HG03342 (cell line): ENCODE results near the gene CCDC80.
"Not testable (repeated sequence)": the region's sequence is repeated elsewhere in the genome, so short reads cannot be mapped to it uniquely, and the experiment has no call there.

ENCODE experiments used
- ATAC-seq: cut with Tn5 transposase; IDR thresholded peaks from one replicate; pipeline ENCODE4 v1.9.1; 2021; ENCODE audit warnings: mild to moderate bottlenecking, moderate library complexity; ENCODE audit not compliant: unreplicated experiment

The CCDC80 gene

GRCh38 chr3:112667599-112667998 lies 26.7 kb upstream of the CCDC80 start:
- no peak for ATAC-seq

GRCh38 chr3:112665009-112665408 lies 24.1 kb upstream of the CCDC80 start:
- ATAC-seq: not testable (repeated sequence)

- no peak for ATAC-seq
Observed at GRCh38 chr3:112656043-112656442, 15.1 kb upstream of the CCDC80 start.

GRCh38 chr3:112654979-112655378 lies 14.0 kb upstream of the CCDC80 start:
- no peak for ATAC-seq

GRCh38 chr3:112654492-112654891 lies 13.5 kb upstream of the CCDC80 start:
- no peak for ATAC-seq

- ATAC-seq: no peak
Observed at GRCh38 chr3:112653881-112654300, 12.9 kb upstream of the CCDC80 start.

- ATAC-seq: no peak
Observed at GRCh38 chr3:112653209-112653871, 12.4 kb upstream of the CCDC80 start.

GRCh38 chr3:112651516-112651915 lies 10.6 kb upstream of the CCDC80 start:
- no peak for ATAC-seq

- no peak for ATAC-seq
Observed at GRCh38 chr3:112651071-112651470, 10.1 kb upstream of the CCDC80 start.

GRCh38 chr3:112650482-112650881 lies 9.5 kb upstream of the CCDC80 start:
- ATAC-seq: no peak

- no peak for ATAC-seq
Observed at GRCh38 chr3:112649478-112649735, 8.5 kb upstream of the CCDC80 start.

GRCh38 chr3:112647122-112647521 lies 6.2 kb upstream of the CCDC80 start:
- no peak for ATAC-seq

- ATAC-seq: no peak
Observed at GRCh38 chr3:112646623-112647022, 5.7 kb upstream of the CCDC80 start.

GRCh38 chr3:112644453-112644852 lies 3.5 kb upstream of the CCDC80 start:
- no peak for ATAC-seq

- no peak for ATAC-seq
Observed at GRCh38 chr3:112643621-112644240, 2.8 kb upstream of the CCDC80 start.

- ATAC-seq: peak; percentile 94
Observed at GRCh38 chr3:112642912-112643506, 2.1 kb upstream of the CCDC80 start.

GRCh38 chr3:112640276-112640929 lies 540 bp downstream of the CCDC80 start:
- no peak for ATAC-seq

GRCh38 chr3:112639455-112640225 lies 1.3 kb downstream of the CCDC80 start:
- ATAC-seq: no peak

- no peak for ATAC-seq
Observed at GRCh38 chr3:112638327-112639020, 2.5 kb downstream of the CCDC80 start.

GRCh38 chr3:112637700-112638099 lies 3.2 kb downstream of the CCDC80 start:
- no peak for ATAC-seq

GRCh38 chr3:112635674-112636073 lies 5.3 kb downstream of the CCDC80 start:
- ATAC-seq: no peak
